Omental fat pad (tissue), 4 donors: ENCODE data around the gene GALNT17. TPM values are rescaled to one million over a fixed set of nuclear protein-coding genes. Genes with fewer than 3 reads are reported as not detected.

ENCODE experiments used
- ATAC-seq: fragments of 150-250 bp; one replicate; pipeline ENCODE4 v1.9.1; 2016; ENCODE audit warnings: mild to moderate bottlenecking, moderate library complexity; ENCODE audit not compliant: low FRiP score
- DNase-seq: peaks from one replicate; pipeline ENCODE4 v3.0.0-alpha.2; 2019; ENCODE audit warnings: low spot score
- CTCF ChIP-seq, 3 donors: fragments of 450-650 bp; IDR thresholded peaks; one replicate each; pipeline ENCODE4 v1.5.1; 2016 to 2017; ENCODE audit warnings: antibody characterized with exemption in 3 of 3, mild to moderate bottlenecking in 3 of 3, moderate library complexity in 2 of 3
- total RNA-seq, 4 donors: library from RNA; depleted of rRNA; stranded (reverse); fragments of >200 nt; gene quantifications; one replicate each; pipeline ENCODE4 v1.1.0, GENCODE V29; 2016

GALNT17 gene
- total RNA-seq, 4 donors from 2014 or later = 1.6 to 12.6 (median 2.9) TPM

GRCh38 chr7:71411475-71411874 is 279.5 kb downstream of the GALNT17 start:
- no peak for TF ChIP-seq CTCF (IDR thresholded peaks at IDR 0.05)
- no peak for ATAC-seq
- DNase-seq = no peak

GRCh38 chr7:71414490-71414889 is 282.5 kb downstream of the GALNT17 start:
- DNase-seq = no peak
- no peak for TF ChIP-seq CTCF (IDR thresholded peaks at IDR 0.05)
- no peak for ATAC-seq

GRCh38 chr7:71419546-71420337 is 287.8 kb downstream of the GALNT17 start:
- TF ChIP-seq CTCF (IDR thresholded peaks at IDR 0.05) = no peak
- ATAC-seq = no peak
- no peak for DNase-seq

- TF ChIP-seq CTCF (IDR thresholded peaks at IDR 0.05) = no peak
- no peak for ATAC-seq
- DNase-seq = no peak
Measured at GRCh38 chr7:71422104-71422503, 290.2 kb downstream of the GALNT17 start.

GRCh38 chr7:71424166-71425035 is 292.5 kb downstream of the GALNT17 start:
- no peak for DNase-seq
- peak; percentile 50 for ATAC-seq
- TF ChIP-seq CTCF (IDR thresholded peaks at IDR 0.05) = no peak

- ATAC-seq = no peak
- DNase-seq = no peak
- no peak for TF ChIP-seq CTCF (IDR thresholded peaks at IDR 0.05)
Measured at GRCh38 chr7:71429083-71429482, 297.1 kb downstream of the GALNT17 start.
